KOPT-K1 (cell line): ENCODE results near the gene LIX1.
"Not testable (repeated sequence)": the region's sequence is repeated elsewhere in the genome, so short reads cannot be mapped to it uniquely, and the experiment has no call there.

Experiments used
- H3K27ac ChIP-seq: fragments of 200-600 bp; sonication (generic); 2 replicates; pipeline ENCODE4 v1.5.1; 2016; ENCODE audit warnings: antibody characterized with exemption, mild to moderate bottlenecking, low read depth, low read length; ENCODE audit not compliant: poor library complexity, severe bottlenecking
- H3K36me3 ChIP-seq: fragments of 200-600 bp; sonication (generic); 2 replicates; pipeline ENCODE4 v1.5.1; 2017; ENCODE audit warnings: antibody characterized with exemption, mild to moderate bottlenecking, low read length, moderate library complexity; ENCODE audit not compliant: insufficient read depth
- H3K9me3 ChIP-seq: fragments of 200-600 bp; sonication (generic); 2 replicates; pipeline ENCODE4 v1.5.1; 2017; ENCODE audit warnings: antibody characterized with exemption, low read length, mild to moderate bottlenecking; ENCODE audit not compliant: insufficient read depth, poor library complexity, severe bottlenecking

The LIX1 gene

GRCh38 chr5:97142521-97143254 lies at the start of gene LIX1:
Gene LIX1, minus strand, starts transcription at chr5:97142611. Its CDS starts 35 bp downstream, at chr5:97142576.
- no peaks in the 10 kb centered on the region for H3K36me3 ChIP-seq
- H3K9me3 ChIP-seq, result no peaks in the 10 kb centered on the region
- H3K27ac ChIP-seq, result no peak within 1 kb of the TSS

- Histone ChIP-seq H3K36me3 (no peaks in the 10 kb centered on the region), H3K27ac (no peak overlapping the region), H3K9me3 (no peaks in the 10 kb centered on the region)
Measured at GRCh38 chr5:97191893-97192292, 49.5 kb upstream of the LIX1 start.

- not testable (repeated sequence) for H3K36me3 ChIP-seq, H3K9me3 ChIP-seq, H3K27ac ChIP-seq
Measured at GRCh38 chr5:97189523-97189922, 47.1 kb upstream of the LIX1 start.

GRCh38 chr5:97183930-97184213 lies 41.5 kb upstream of the LIX1 start:
- peaks cover 11% of the 10 kb centered on the region for H3K36me3 ChIP-seq
- no peaks in the 10 kb centered on the region for H3K9me3 ChIP-seq
- H3K27ac ChIP-seq, result peak overlapping the region; percentile 85

- peaks cover 17% of the 10 kb centered on the region for H3K36me3 ChIP-seq
- no peaks in the 10 kb centered on the region for H3K9me3 ChIP-seq
- peak within 1 kb of the TSS; percentile 85 for H3K27ac ChIP-seq
Measured at GRCh38 chr5:97183100-97183929, 40.9 kb upstream of the LIX1 start, which contains the start of gene RIOK2. Gene RIOK2, minus strand, starts transcription at chr5:97183247. Its CDS starts 56 bp downstream, at chr5:97183191.

GRCh38 chr5:97182571-97183099 lies 40.2 kb upstream of the LIX1 start:
- peaks cover 23% of the 10 kb centered on the region for H3K36me3 ChIP-seq
- H3K9me3 ChIP-seq, result no peaks in the 10 kb centered on the region
- peak overlapping the region; percentile 85 for H3K27ac ChIP-seq

- H3K27ac ChIP-seq, result peak overlapping the region; percentile 85
- peaks cover 30% of the 10 kb centered on the region for H3K36me3 ChIP-seq
- no peaks in the 10 kb centered on the region for H3K9me3 ChIP-seq
Measured at GRCh38 chr5:97181856-97182545, 39.6 kb upstream of the LIX1 start.

- H3K36me3 ChIP-seq, result peaks cover 55% of the 10 kb centered on the region
- H3K27ac ChIP-seq, H3K9me3 ChIP-seq: not testable (repeated sequence)
Measured at GRCh38 chr5:97179457-97179856, 37.0 kb upstream of the LIX1 start.

- H3K27ac ChIP-seq, result no peak overlapping the region
- H3K36me3 ChIP-seq, result peaks cover 100% of the 10 kb centered on the region
- H3K9me3 ChIP-seq, result no peaks in the 10 kb centered on the region
Measured at GRCh38 chr5:97172227-97172626, 29.8 kb upstream of the LIX1 start.

- H3K36me3 ChIP-seq, result peaks cover 100% of the 10 kb centered on the region
- H3K27ac ChIP-seq, result no peak overlapping the region
- H3K9me3 ChIP-seq, result no peaks in the 10 kb centered on the region
Measured at GRCh38 chr5:97171703-97172102, 29.3 kb upstream of the LIX1 start.

GRCh38 chr5:97167435-97167834 lies 25.0 kb upstream of the LIX1 start:
- Histone ChIP-seq H3K9me3 (no peaks in the 10 kb centered on the region), H3K36me3 (peaks cover 100% of the 10 kb centered on the region), H3K27ac (no peak overlapping the region)

GRCh38 chr5:97165726-97166125 lies 23.3 kb upstream of the LIX1 start:
- no peak overlapping the region for H3K27ac ChIP-seq
- H3K36me3 ChIP-seq, result peaks cover 100% of the 10 kb centered on the region
- H3K9me3 ChIP-seq, result no peaks in the 10 kb centered on the region

GRCh38 chr5:97164846-97165245 lies 22.4 kb upstream of the LIX1 start:
- no peaks in the 10 kb centered on the region for H3K9me3 ChIP-seq
- H3K36me3 ChIP-seq, result peaks cover 99% of the 10 kb centered on the region
- H3K27ac ChIP-seq, result no peak overlapping the region

GRCh38 chr5:97163790-97164285 lies 21.4 kb upstream of the LIX1 start:
- peaks cover 95% of the 10 kb centered on the region for H3K36me3 ChIP-seq
- H3K9me3 ChIP-seq, result peaks cover 2% of the 10 kb centered on the region
- H3K27ac ChIP-seq, result no peak overlapping the region

- no peak overlapping the region for H3K27ac ChIP-seq
- H3K36me3 ChIP-seq, result peaks cover 90% of the 10 kb centered on the region
- H3K9me3 ChIP-seq, result peaks cover 6% of the 10 kb centered on the region
Measured at GRCh38 chr5:97163360-97163764, 21.0 kb upstream of the LIX1 start.
